ENCODE data around the gene VAMP5. TPM values are rescaled to one million over a fixed set of nuclear protein-coding genes. Genes with fewer than 3 reads are reported as not detected.

VAMP5 gene
- total RNA-seq, 1 experiment from 2014 or later: 1.9 TPM

- TF ChIP-seq FOSL1 (IDR thresholded peaks at IDR 0.05; ENCODE audit: low read depth) (no peak), CTCF (IDR thresholded peaks at IDR 0.05 in 2 of 3, conservative IDR thresholded peaks at IDR 0.05 in 1 of 3; ENCODE audit: borderline replicate concordance in 1 of 3, insufficient read depth in 1 of 3, low read depth in 2 of 3, low read length in 2 of 3) (peak in 2 of 3 experiments; percentile 58 to 74; a peak in 4 of 6 replicates), EGR1 (IDR thresholded peaks at IDR 0.05; ENCODE audit: low read depth) (no peak), REST (IDR thresholded peaks at IDR 0.05; ENCODE audit: low read depth) (no peak), YY1 (IDR thresholded peaks at IDR 0.05; ENCODE audit: extremely low read depth, insufficient replicate concordance, low read depth, low read length) (peak; percentile 90), SP1 (IDR thresholded peaks at IDR 0.05; ENCODE audit: low read depth) (no peak), SIN3A (IDR thresholded peaks at IDR 0.05; ENCODE audit: low read depth) (no peak), RAD21 (IDR thresholded peaks at IDR 0.05; ENCODE audit: low read depth) (no peak), ELF1 (IDR thresholded peaks at IDR 0.05; ENCODE audit: borderline replicate concordance, low read depth) (no peak), ATF3 (IDR thresholded peaks at IDR 0.05) (no peak), JUND (IDR thresholded peaks at IDR 0.05) (no peak)
Measured at GRCh38 chr2:85538507-85539360, 45.5 kb upstream of the VAMP5 start, which contains the start of gene MAT2A (continued).

Measured in HCT116 (cell line).